NCI-H774 (cell line): ENCODE results near the gene PELI2.

Experiments
- DNase-seq: peaks from one replicate; lab custom pipeline; 2025; lab: John Stamatoyannopoulos, UW

PELI2 gene

GRCh38 chr14:56300495-56300894 is 182.3 kb downstream of the PELI2 start:
- no peak for DNase-seq

- DNase-seq, result no peak
These were observed 186.2 kb downstream of the PELI2 start for GRCh38 chr14:56304456-56304855.

- no peak for DNase-seq
These were observed 191.0 kb downstream of the PELI2 start for GRCh38 chr14:56309198-56309597.

GRCh38 chr14:56310643-56311042 is 192.4 kb downstream of the PELI2 start:
- DNase-seq, result no peak

GRCh38 chr14:56313789-56314188 is 195.6 kb downstream of the PELI2 start:
- no peak for DNase-seq

- DNase-seq, result no peak
These were observed 200.3 kb downstream of the PELI2 start for GRCh38 chr14:56318393-56319115.

GRCh38 chr14:56321861-56322260 is 203.7 kb downstream of the PELI2 start:
- no peak for DNase-seq

- no peak for DNase-seq
These were observed 204.3 kb downstream of the PELI2 start for GRCh38 chr14:56322531-56322930.

GRCh38 chr14:56324454-56324853 is 206.2 kb downstream of the PELI2 start:
- DNase-seq, result no peak

GRCh38 chr14:56324856-56325699 is 206.9 kb downstream of the PELI2 start:
- no peak for DNase-seq

- no peak for DNase-seq
These were observed 209.8 kb downstream of the PELI2 start for GRCh38 chr14:56328021-56328420.

- DNase-seq, result no peak
These were observed 213.5 kb downstream of the PELI2 start for GRCh38 chr14:56331592-56332216.

- peak; percentile 52 for DNase-seq
These were observed 215.4 kb downstream of the PELI2 start for GRCh38 chr14:56333359-56334292.

GRCh38 chr14:56334458-56334857 is 216.2 kb downstream of the PELI2 start:
- DNase-seq, result no peak

- DNase-seq, result no peak
These were observed 220.5 kb downstream of the PELI2 start for GRCh38 chr14:56338674-56339073.

GRCh38 chr14:56339855-56340701 is 221.9 kb downstream of the PELI2 start:
- peak; percentile 62 for DNase-seq

GRCh38 chr14:56340932-56341331 is 222.7 kb downstream of the PELI2 start:
- no peak for DNase-seq

- no peak for DNase-seq
These were observed 223.7 kb downstream of the PELI2 start for GRCh38 chr14:56341766-56342493.

GRCh38 chr14:56342494-56342942 is 224.3 kb downstream of the PELI2 start:
- DNase-seq, result no peak

GRCh38 chr14:56349960-56350359 is 231.7 kb downstream of the PELI2 start:
- DNase-seq, result no peak
